ENCODE measurements around the gene MFAP3L.

The MFAP3L gene

DNA sequence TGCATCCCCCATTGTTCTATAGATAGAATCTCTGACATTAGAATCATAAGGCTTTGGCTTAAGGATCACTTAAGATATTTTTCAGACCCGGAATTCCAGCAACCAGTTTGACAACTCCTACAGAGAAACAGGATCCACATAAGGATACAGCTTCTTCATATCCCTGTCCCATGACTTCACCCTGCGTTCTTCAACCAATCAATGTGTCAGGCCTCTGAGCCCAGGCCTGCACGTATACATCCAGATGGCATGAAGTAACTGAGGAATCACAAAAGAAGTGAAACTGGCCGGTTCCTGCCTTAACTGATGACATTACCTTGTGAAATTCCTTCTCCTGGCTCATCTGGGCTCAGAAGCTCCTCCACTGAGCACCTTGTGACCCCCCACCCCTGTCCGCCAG lies 85.1 kb downstream of the MFAP3L start:
- no peak for DNase-seq (ENCODE audit: low spot score)

DNA sequence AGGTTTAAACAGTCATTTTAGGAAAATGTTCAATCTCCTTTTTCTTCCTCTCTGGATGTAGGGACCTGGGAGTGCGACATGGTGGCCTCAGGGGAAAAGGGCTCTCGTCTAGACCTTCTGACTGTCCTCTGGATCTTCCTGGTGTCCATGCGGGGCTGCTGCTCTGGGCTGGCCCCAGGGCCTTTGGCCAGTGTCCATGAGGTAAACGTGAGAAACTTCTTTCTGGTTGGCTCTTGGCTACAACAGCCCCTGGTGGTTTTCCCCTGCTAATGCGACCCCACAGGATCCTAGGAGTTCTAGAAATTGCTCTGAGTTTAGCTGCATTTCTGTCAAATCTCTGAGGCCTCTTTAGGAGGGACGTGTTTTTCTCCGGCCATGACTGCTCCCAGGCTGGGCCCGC lies 85.7 kb downstream of the MFAP3L start:
- no peak for DNase-seq (ENCODE audit: low spot score)

Measured in hematopoietic multipotent progenitor cell treated with erythropoietin and hydrocortisone succinate and interleukin-3 and kit ligand, for 15 days (in vitro differentiated cells).